H9 (cell line): ENCODE measurements around the gene AP4B1. TPM values are rescaled to one million over a fixed set of nuclear protein-coding genes. Genes with fewer than 3 reads are reported as not detected.

Source experiments
- DNase-seq: peaks from one replicate; pipeline ENCODE4 v3.0.0-alpha.2; 2017
- H2AFZ ChIP-seq: one replicate; pipeline ENCODE4 v1.6.1; 2013; ENCODE audit warnings: mild to moderate bottlenecking, low read length, control low read depth, moderate library complexity
- H2AK5ac ChIP-seq: 2 replicates; pipeline ENCODE4 v1.6.1; 2013; ENCODE audit warnings: low read length, control low read depth, mixed read lengths; ENCODE audit not compliant: insufficient read length
- H2BK120ac ChIP-seq: one replicate; pipeline ENCODE4 v1.6.1; 2013; ENCODE audit warnings: low read depth, mild to moderate bottlenecking, low read length, control low read depth, inconsistent platforms; ENCODE audit not compliant: poor library complexity, severe bottlenecking
- H2BK12ac ChIP-seq: 2 replicates; pipeline ENCODE4 v1.6.1; 2013; ENCODE audit warnings: low read length, control low read depth, mixed read lengths, low read depth; ENCODE audit not compliant: insufficient read length
- H2BK15ac ChIP-seq: 2 replicates; pipeline ENCODE4 v1.6.1; 2013; ENCODE audit warnings: low read depth, low read length, control low read depth
- H2BK20ac ChIP-seq: one replicate; pipeline ENCODE4 v1.6.1; 2013; ENCODE audit warnings: low read depth, mild to moderate bottlenecking, low read length, control low read depth, inconsistent platforms; ENCODE audit not compliant: poor library complexity, severe bottlenecking
- H2BK5ac ChIP-seq: 2 replicates; pipeline ENCODE4 v1.6.1; 2013; ENCODE audit warnings: low read length, control low read depth, mixed read lengths; ENCODE audit not compliant: insufficient read length
- H3K14ac ChIP-seq: 2 replicates; pipeline ENCODE4 v1.6.1; 2013; ENCODE audit warnings: low read length, control low read depth; ENCODE audit not compliant: insufficient read depth
- H3K18ac ChIP-seq: 2 replicates; pipeline ENCODE4 v1.6.1; 2013; ENCODE audit warnings: low read depth, mild to moderate bottlenecking, mixed read lengths, low read length, control low read depth; ENCODE audit not compliant: insufficient read length
- H3K23ac ChIP-seq: 2 replicates; pipeline ENCODE4 v1.6.1; 2013; ENCODE audit warnings: low read length, control low read depth, mixed read lengths, low read depth; ENCODE audit not compliant: insufficient read length
- H3K23me2 ChIP-seq: 2 replicates; pipeline ENCODE4 v1.6.1; 2013; ENCODE audit warnings: low read depth, mild to moderate bottlenecking, mixed read lengths, low read length, control low read depth; ENCODE audit not compliant: insufficient read length, poor library complexity, severe bottlenecking
- H3K27ac ChIP-seq: 2 replicates; pipeline ENCODE4 v1.5.1; 2013; ENCODE audit warnings: low read length, control low read depth, mixed read lengths, low read depth; ENCODE audit not compliant: insufficient read length
- H3K27me3 ChIP-seq: 2 replicates; pipeline ENCODE4 v1.6.1; 2013; ENCODE audit warnings: low read length, control low read depth, inconsistent platforms; ENCODE audit not compliant: insufficient read depth
- H3K4ac ChIP-seq: 2 replicates; pipeline ENCODE4 v1.6.1; 2013; ENCODE audit warnings: low read depth, mild to moderate bottlenecking, control low read depth, inconsistent platforms, low read length, moderate library complexity
- H3K4me1 ChIP-seq: 2 replicates; pipeline ENCODE4 v1.6.1; 2013; ENCODE audit warnings: low read length, control low read depth, inconsistent platforms; ENCODE audit not compliant: insufficient read depth
- H3K4me2 ChIP-seq: 2 replicates; pipeline ENCODE4 v1.6.1; 2013; ENCODE audit warnings: low read length, control low read depth, mixed read lengths; ENCODE audit not compliant: insufficient read length, insufficient read depth
- H3K56ac ChIP-seq: 2 replicates; pipeline ENCODE4 v1.6.1; 2013; ENCODE audit warnings: low read depth, mild to moderate bottlenecking, mixed read lengths, low read length, control low read depth; ENCODE audit not compliant: insufficient read length
- H3K79me1 ChIP-seq: 2 replicates; pipeline ENCODE4 v1.6.1; 2013; ENCODE audit warnings: low read depth, mild to moderate bottlenecking, moderate library complexity, low read length, control low read depth, inconsistent platforms; ENCODE audit not compliant: insufficient read depth, poor library complexity, severe bottlenecking
- H3K79me2 ChIP-seq: 2 replicates; pipeline ENCODE4 v1.6.1; 2013; ENCODE audit warnings: low read length, control low read depth, inconsistent platforms; ENCODE audit not compliant: insufficient read depth
- H3K9ac ChIP-seq: 2 replicates; pipeline ENCODE4 v1.6.1; 2013; ENCODE audit warnings: low read length, control low read depth, mixed read lengths; ENCODE audit not compliant: insufficient read length; ENCODE audit errors: extremely low read depth
- H3K9me3 ChIP-seq: one replicate; pipeline ENCODE4 v1.6.1; 2013; ENCODE audit warnings: low read depth, low read length, inconsistent platforms; ENCODE audit not compliant: control insufficient read depth
- H3T11ph ChIP-seq: one replicate; pipeline ENCODE4 v1.6.1; 2013; ENCODE audit warnings: mild to moderate bottlenecking, low read length, control low read depth, inconsistent platforms
- H4K20me1 ChIP-seq: one replicate; pipeline ENCODE4 v1.6.1; 2013; ENCODE audit not compliant: control insufficient read depth, insufficient read length, insufficient read depth
- H4K5ac ChIP-seq: 2 replicates; pipeline ENCODE4 v1.6.1; 2013; ENCODE audit warnings: low read depth, mild to moderate bottlenecking, mixed read lengths, low read length, control low read depth; ENCODE audit not compliant: insufficient read length
- H4K8ac ChIP-seq: replicated peaks from 2 replicates; pipeline ENCODE4 v1.6.1; 2013; ENCODE audit warnings: low read length, control low read depth, mixed read lengths, low read depth; ENCODE audit not compliant: insufficient read length
- H4K91ac ChIP-seq: 2 replicates; pipeline ENCODE4 v1.6.1; 2013; ENCODE audit warnings: low read depth, mild to moderate bottlenecking, moderate library complexity, mixed read lengths, low read length, control low read depth; ENCODE audit not compliant: insufficient read length
- H3K27ac Mint-ChIP-seq, 3 experiments: 2 replicates in 2 of 3; 3 replicates in 1 of 3; pipeline ENCODE4 v1.8.0; 2020 to 2021; ENCODE audit warnings: mixed read lengths in 3 of 3, mild to moderate bottlenecking in 1 of 3, moderate library complexity in 1 of 3
- H3K27me3 Mint-ChIP-seq: 2 replicates; pipeline ENCODE4 v1.8.0; 2021; ENCODE audit warnings: low read depth, mild to moderate bottlenecking, moderate library complexity, mixed read lengths
- H3K36me3 Mint-ChIP-seq, 3 experiments: 2 replicates in 2 of 3; 3 replicates in 1 of 3; pipeline ENCODE4 v1.8.0; 2020 to 2021; ENCODE audit warnings: low read depth in 3 of 3, mixed read lengths in 3 of 3; ENCODE audit not compliant: insufficient read depth in 1 of 3
- H3K4me1 Mint-ChIP-seq, 2 experiments: 2 replicates each; pipeline ENCODE4 v1.8.0; 2020; ENCODE audit warnings: mixed read lengths in 2 of 2
- H3K4me3 Mint-ChIP-seq, 2 experiments: 2 replicates in 1 of 2; 3 replicates in 1 of 2; pipeline ENCODE4 v1.8.0; 2020 to 2021; ENCODE audit warnings: mild to moderate bottlenecking in 2 of 2, mixed read lengths in 2 of 2, moderate library complexity in 1 of 2
- H3K9me3 Mint-ChIP-seq, 2 experiments: 2 replicates in 1 of 2; 3 replicates in 1 of 2; pipeline ENCODE4 v1.8.0; 2020; ENCODE audit warnings: mild to moderate bottlenecking in 2 of 2, mixed read lengths in 2 of 2, moderate library complexity in 1 of 2
- CTCF ChIP-seq: fragments of 200-600 bp; sonication (generic); conservative IDR thresholded peaks from 3 replicates; pipeline ENCODE4 v1.8.0; 2021; ENCODE audit warnings: antibody characterized with exemption, mild to moderate bottlenecking
- WGBS: extraction: QIAGEN DNeasy Blood & Tissue Kit; methylation state at CpG from one replicate; pipeline ENCODE4 v1.1.7; 2013; ENCODE audit warnings: missing lambda C conversion rate, low lambda C conversion rate, mixed read lengths; ENCODE audit not compliant: insufficient read length; ENCODE audit errors: extremely low coverage; 5-methylcytosine and 5-hydroxymethylcytosine counted together
- total RNA-seq: library from RNA; stranded (reverse); gene quantifications from 2 replicates; pipeline ENCODE4 v1.2.1, GENCODE V29; 2021

AP4B1 gene
- total RNA-seq, 1 experiment from 2014 or later, result 19.3 TPM

- no peak overlapping the region for H2BK20ac ChIP-seq
- H3K9me3 ChIP-seq, result no peaks in the 10 kb centered on the region
- no peaks in the 10 kb centered on the region for H3K23me2 ChIP-seq
- no peak overlapping the region for H2AK5ac ChIP-seq
- no peak overlapping the region for H2BK15ac ChIP-seq
- no peak overlapping the region for H2BK12ac ChIP-seq
- H3K9me3 Mint-ChIP-seq, result no peaks in the 10 kb centered on the region
- H3K27ac Mint-ChIP-seq, result no peak overlapping the region
- no peaks in the 10 kb centered on the region for H3K27me3 ChIP-seq
- H3K4me1 ChIP-seq, result no peaks in the 10 kb centered on the region
- no peaks in the 10 kb centered on the region for H4K20me1 ChIP-seq
- H4K91ac ChIP-seq, result no peak overlapping the region
- H3K4me3 Mint-ChIP-seq, result no peak overlapping the region
- no peak overlapping the region for H3K56ac ChIP-seq
- no peak overlapping the region for H2BK5ac ChIP-seq
- H3K79me2 ChIP-seq, result no peaks in the 10 kb centered on the region
- no peak for DNase-seq
- no peak overlapping the region for H2AFZ ChIP-seq
- H3K36me3 Mint-ChIP-seq, result no peaks in the 10 kb centered on the region
- no peak overlapping the region for H3T11ph ChIP-seq
- no peak overlapping the region; the same call in 1 of the 2 replicates for H3K14ac ChIP-seq
- H3K4me2 ChIP-seq, result no peak overlapping the region
- no peak overlapping the region for H4K8ac ChIP-seq
- WGBS, result no CpG with 5 or more reads among the region's 17 CpGs
- no peak for TF ChIP-seq CTCF
- H3K18ac ChIP-seq, result no peak overlapping the region
- no peak overlapping the region for H3K4ac ChIP-seq
- no peaks in the 10 kb centered on the region for H3K4me1 Mint-ChIP-seq
- no peak overlapping the region for H4K5ac ChIP-seq
- H3K79me1 ChIP-seq, result no peaks in the 10 kb centered on the region
- H3K27ac ChIP-seq, result no peak overlapping the region
- H3K23ac ChIP-seq, result no peak overlapping the region
- H3K9ac ChIP-seq, result no peak overlapping the region
- H2BK120ac ChIP-seq, result no peak overlapping the region
- H3K27me3 Mint-ChIP-seq, result no peaks in the 10 kb centered on the region
Observed at GRCh38 chr1:113886417-113887401, 17.9 kb downstream of the AP4B1 start.
